ENCODE measurements around the gene ABCG4.
A peak's percentile ranks its signal among the peaks of the same experiment; 100 is the strongest.

GRCh38 chr11:119100994-119101758 is 47.7 kb upstream of the ABCG4 start:
- TF ChIP-seq CTCF (IDR thresholded peaks at IDR 0.05) (peak in 1 of 6 experiments; percentile 50), POLR2AphosphoS5 (IDR thresholded peaks at IDR 0.05) (no peak), POLR2A (IDR thresholded peaks at IDR 0.05) (no peak)
